GM18951 (cell line): ENCODE measurements around the gene KCNQ2.
"Not testable (repeated sequence)": the region's sequence is repeated elsewhere in the genome, so short reads cannot be mapped to it uniquely, and the experiment has no call there.

ENCODE experiments used
- POLR2A ChIP-seq: IDR thresholded peaks from 4 replicates; pipeline ENCODE4 v1.6.1; 2011; ENCODE audit warnings: mild to moderate bottlenecking; ENCODE audit not compliant: insufficient read length, insufficient read depth; ENCODE audit errors: extremely low read depth
- in situ Hi-C: fragments of 300-500 bp; cut with MboI; formaldehyde crosslinking; loops from one replicate; pipeline ENCODE4 v1.12.0; 2022; ENCODE audit warnings: low sequenced_read_pairs, mixed read lengths, inconsistent platforms; ENCODE audit not compliant: unreplicated experiment

The KCNQ2 gene

GRCh38 chr20:63387917-63388316, 84.5 kb downstream of the KCNQ2 start:
- no peak for TF ChIP-seq POLR2A
- in situ Hi-C loops: no loop called here

GRCh38 chr20:63387393-63387792, 85.1 kb downstream of the KCNQ2 start:
- in situ Hi-C loops: no loop called here

GRCh38 chr20:63386491-63386890, 86.0 kb downstream of the KCNQ2 start:
- TF ChIP-seq POLR2A: no peak
- in situ Hi-C loops: no loop called here

More at GRCh38 chr20:63387393-63387792, 85.1 kb downstream of the KCNQ2 start:
- no peak for TF ChIP-seq POLR2A

- in situ Hi-C loops: no loop called here
Measured at GRCh38 chr20:63385819-63386218, 86.6 kb downstream of the KCNQ2 start.

GRCh38 chr20:63384336-63384735, 88.1 kb downstream of the KCNQ2 start:
- in situ Hi-C loops: no loop called here
- TF ChIP-seq POLR2A: no peak

More at GRCh38 chr20:63385819-63386218, 86.6 kb downstream of the KCNQ2 start:
- TF ChIP-seq POLR2A: no peak

GRCh38 chr20:63383556-63383955, 88.9 kb downstream of the KCNQ2 start:
- no peak for TF ChIP-seq POLR2A

GRCh38 chr20:63382551-63383300, 89.7 kb downstream of the KCNQ2 start:
- in situ Hi-C loops: no loop called here
- no peak for TF ChIP-seq POLR2A

More at GRCh38 chr20:63383556-63383955, 88.9 kb downstream of the KCNQ2 start:
- in situ Hi-C loops: no loop called here

GRCh38 chr20:63381781-63382431, 90.5 kb downstream of the KCNQ2 start:
- in situ Hi-C loops: no loop called here
- no peak for TF ChIP-seq POLR2A

- in situ Hi-C loops: no loop called here
- no peak for TF ChIP-seq POLR2A
Measured at GRCh38 chr20:63380346-63380870, 92.0 kb downstream of the KCNQ2 start.

GRCh38 chr20:63379872-63380271, 92.6 kb downstream of the KCNQ2 start:
- in situ Hi-C loops: not testable (repeated sequence)

- no peak for TF ChIP-seq POLR2A
- in situ Hi-C loops: no loop called here
Measured at GRCh38 chr20:63379296-63379695, 93.2 kb downstream of the KCNQ2 start.

- TF ChIP-seq POLR2A: no peak
- in situ Hi-C loops: no loop called here
Measured at GRCh38 chr20:63378626-63379025, 93.8 kb downstream of the KCNQ2 start.

GRCh38 chr20:63377951-63378381, 94.5 kb downstream of the KCNQ2 start:
- in situ Hi-C loops: no loop called here

More at GRCh38 chr20:63377951-63378381, 94.5 kb downstream of the KCNQ2 start:
- TF ChIP-seq POLR2A: no peak
